H1 (cell line): ENCODE measurements around the gene PRDM5. TPM values are rescaled to one million over a fixed set of nuclear protein-coding genes. Genes with fewer than 3 reads are reported as not detected.

ENCODE experiments used
- CTCF ChIA-PET: fragments of 300-600 bp; sonication (Branson Sonifier 250); formaldehyde crosslinking; loops from one replicate; lab custom pipeline; 2021; ENCODE audit not compliant: partially characterized antibody; lab: Charles Lee
- POLR2A ChIA-PET: fragments of 300-600 bp; sonication (Branson Sonifier 250); formaldehyde crosslinking; loops from one replicate; lab custom pipeline; 2021; ENCODE audit warnings: inconsistent platforms; ENCODE audit not compliant: partially characterized antibody; lab: Charles Lee
- DNase-seq, 2 experiments: peaks; one replicate each; pipeline versions ENCODE4 v3.0.0 to v3.0.0-alpha.2; 2010 to 2022; ENCODE audit warnings: low spot score in 2 of 2, low read depth in 1 of 2, mixed read lengths in 1 of 2
- FAIRE-seq: peaks from 2 replicates; lab custom pipeline; 2011; peaks lifted over from hg19 to GRCh38; lab: Jason Lieb, UNC
- H2AFZ ChIP-seq: 2 replicates; pipeline ENCODE4 v1.8.1; 2012; ENCODE audit warnings: low read length, inconsistent platforms
- H2AK5ac ChIP-seq: 2 replicates; pipeline ENCODE4 v1.6.1; 2013; ENCODE audit warnings: low read depth, low read length
- H2BK120ac ChIP-seq: replicated peaks from 2 replicates; pipeline ENCODE3; 2013; ENCODE audit warnings: low read depth, low read length, inconsistent platforms
- H2BK12ac ChIP-seq: 2 replicates; pipeline ENCODE4 v1.6.1; 2013; ENCODE audit warnings: low read depth, low read length
- H2BK15ac ChIP-seq: 2 replicates; pipeline ENCODE4 v1.6.1; 2013; ENCODE audit warnings: low read length
- H2BK20ac ChIP-seq: 2 replicates; pipeline ENCODE4 v1.6.1; 2013; ENCODE audit warnings: low read length
- H2BK5ac ChIP-seq: 2 replicates; pipeline ENCODE4 v1.6.1; 2013; ENCODE audit warnings: low read depth, low read length
- H3K14ac ChIP-seq: 2 replicates; pipeline ENCODE4 v1.6.1; 2013; ENCODE audit warnings: inconsistent platforms; ENCODE audit not compliant: insufficient read length
- H3K18ac ChIP-seq: 2 replicates; pipeline ENCODE4 v1.6.1; 2013; ENCODE audit warnings: low read length; ENCODE audit errors: extremely low read depth
- H3K23ac ChIP-seq: 2 replicates; pipeline ENCODE4 v1.6.1; 2013; ENCODE audit warnings: inconsistent platforms; ENCODE audit not compliant: insufficient read length
- H3K23me2 ChIP-seq: 2 replicates; pipeline ENCODE4 v1.6.1; 2013; ENCODE audit warnings: low read depth, low read length
- H3K27ac ChIP-seq: 2 replicates; pipeline ENCODE4 v1.6.1; 2011; ENCODE audit warnings: low read depth, low read length, inconsistent platforms
- H3K27me3 ChIP-seq, 4 experiments: replicated peaks in 1 of 4; 1 replicate in 1 of 4; 2 replicates in 3 of 4; pipeline versions ENCODE4 v1.6.1 to v1.8.1; 2011 to 2013; ENCODE audit warnings: low read length in 3 of 4, mild to moderate bottlenecking in 3 of 4, inconsistent platforms in 2 of 4, mixed read lengths in 2 of 4, moderate library complexity in 1 of 4; ENCODE audit not compliant: control insufficient read depth in 3 of 4, insufficient read depth in 3 of 4; ENCODE audit errors: extremely low read depth in 1 of 4
- H3K36me3 ChIP-seq, 4 experiments: 2 replicates each; pipeline versions ENCODE4 v1.6.1 to v1.8.1; 2011 to 2013; ENCODE audit warnings: mild to moderate bottlenecking in 4 of 4, low read length in 3 of 4, moderate library complexity in 2 of 4, control low read depth in 1 of 4, inconsistent platforms in 1 of 4; ENCODE audit not compliant: insufficient read depth in 4 of 4, control insufficient read depth in 2 of 4
- H3K4ac ChIP-seq: replicated peaks from 2 replicates; pipeline ENCODE3; 2013; ENCODE audit warnings: low read length, low read depth, mixed read lengths, inconsistent platforms; ENCODE audit not compliant: insufficient read length
- H3K4me1 ChIP-seq, 4 experiments: replicated peaks in 1 of 4; 1 replicate in 1 of 4; 2 replicates in 3 of 4; pipeline versions ENCODE4 v1.6.1 to v1.8.1; 2011 to 2013; ENCODE audit warnings: low read length in 3 of 4, inconsistent platforms in 2 of 4, mixed read lengths in 1 of 4; ENCODE audit not compliant: insufficient read depth in 4 of 4, control insufficient read depth in 3 of 4
- H3K4me2 ChIP-seq, 2 experiments: 2 replicates each; pipeline versions ENCODE4 v1.6.1 to v1.8.1; 2011 to 2013; ENCODE audit warnings: low read depth in 2 of 2, low read length in 2 of 2, control low read depth in 1 of 2, inconsistent platforms in 1 of 2, mild to moderate bottlenecking in 1 of 2; ENCODE audit not compliant: insufficient read depth in 1 of 2
- H3K4me3 ChIP-seq, 4 experiments: fragments of 200-600, 300-600 bp in 1 of 4; sonication (generic), shearing (Covaris generic), sonication (Bioruptor Twin) in 1 of 4; 2 replicates each; pipeline versions ENCODE4 v1.5.1 to v1.8.1; 2011 to 2016; ENCODE audit warnings: low read length in 4 of 4, low read depth in 3 of 4, control low read depth in 2 of 4, inconsistent platforms in 2 of 4, mild to moderate bottlenecking in 2 of 4, mixed read lengths in 1 of 4, moderate library complexity in 1 of 4; ENCODE audit not compliant: insufficient read depth in 2 of 4; ENCODE audit errors: extremely low read depth in 1 of 4
- H3K56ac ChIP-seq: replicated peaks from 2 replicates; pipeline ENCODE3; 2013; ENCODE audit warnings: low read depth, mild to moderate bottlenecking, mixed read lengths, low read length, inconsistent platforms; ENCODE audit not compliant: insufficient read length
- H3K79me1 ChIP-seq: 2 replicates; pipeline ENCODE4 v1.6.1; 2013; ENCODE audit warnings: low read depth, low read length, control low read depth
- H3K79me2 ChIP-seq, 2 experiments: 2 replicates each; pipeline versions ENCODE4 v1.6.1 to v1.8.1; 2012 to 2013; ENCODE audit warnings: low read length in 2 of 2, mild to moderate bottlenecking in 2 of 2, inconsistent platforms in 1 of 2; ENCODE audit not compliant: insufficient read depth in 2 of 2, control insufficient read depth in 1 of 2
- H3K9ac ChIP-seq, 4 experiments: replicated peaks in 1 of 4; 1 replicate in 1 of 4; 2 replicates in 3 of 4; pipeline versions ENCODE4 v1.6.1 to v1.8.1; 2011 to 2013; ENCODE audit warnings: low read depth in 3 of 4, low read length in 3 of 4, control low read depth in 2 of 4, mild to moderate bottlenecking in 2 of 4, moderate library complexity in 2 of 4, inconsistent platforms in 1 of 4; ENCODE audit errors: extremely low read depth in 1 of 4
- H3K9me3 ChIP-seq, 2 experiments: 2 replicates each; pipeline versions ENCODE4 v1.6.1 to v1.8.1; 2012 to 2013; ENCODE audit warnings: mild to moderate bottlenecking in 2 of 2, moderate library complexity in 2 of 2, control low read depth in 1 of 2, inconsistent platforms in 1 of 2, low read depth in 1 of 2, low read length in 1 of 2, mixed read lengths in 1 of 2; ENCODE audit not compliant: insufficient read depth in 2 of 2
- H4K20me1 ChIP-seq, 2 experiments: replicated peaks in 1 of 2; 2 replicates each; pipeline versions ENCODE3 to v1.8.1; 2011 to 2013; ENCODE audit warnings: inconsistent platforms in 2 of 2, low read length in 2 of 2, mild to moderate bottlenecking in 1 of 2; ENCODE audit not compliant: insufficient read depth in 2 of 2, control insufficient read depth in 1 of 2
- H4K5ac ChIP-seq: 2 replicates; pipeline ENCODE4 v1.6.1; 2013; ENCODE audit warnings: low read length, low read depth, mixed read lengths, inconsistent platforms; ENCODE audit not compliant: insufficient read length
- H4K8ac ChIP-seq: 2 replicates; pipeline ENCODE4 v1.8.0; 2013; ENCODE audit warnings: mild to moderate bottlenecking, moderate library complexity, low read length, inconsistent platforms; ENCODE audit not compliant: insufficient read depth; ENCODE audit errors: extremely low read depth
- H4K91ac ChIP-seq: replicated peaks from 2 replicates; pipeline ENCODE3; 2013; ENCODE audit warnings: low read length, mixed read lengths, inconsistent platforms; ENCODE audit not compliant: insufficient read length
- BACH1 ChIP-seq: IDR thresholded peaks from 2 replicates; pipeline ENCODE4 v1.6.1; 2012; ENCODE audit warnings: low read length, improper control_type of control experiment
- KDM5A ChIP-seq: fragments of 200-600 bp; IDR thresholded peaks from 2 replicates; pipeline ENCODE4 v1.7.1; 2012; ENCODE audit warnings: mild to moderate bottlenecking, low read length, inconsistent platforms, mixed read lengths
- MAFK ChIP-seq: IDR thresholded peaks from 2 replicates; pipeline ENCODE4 v1.6.1; 2012; ENCODE audit warnings: low read depth, mild to moderate bottlenecking, improper control_type of control experiment, low read length
- POLR2AphosphoS5 ChIP-seq: IDR thresholded peaks from 2 replicates; pipeline ENCODE4 v1.6.1; 2011; ENCODE audit warnings: low read depth, low read length
- RFX5 ChIP-seq: IDR thresholded peaks from 2 replicates; pipeline ENCODE4 v1.6.1; 2011; ENCODE audit warnings: low read depth, low read length, improper control_type of control experiment, borderline replicate concordance
- polyA plus RNA-seq, 7 experiments: library from polyadenylated mRNA; depleted of rRNA in 3 of 7; stranded (reverse) in 5 of 7; unstranded in 2 of 7; fragments of >200 nt in 5 of 7; fragments of 200-250 nt in 2 of 7; gene quantifications; 1 replicate in 5 of 7; 2 replicates in 1 of 7; 4 replicates in 1 of 7; pipeline versions ENCODE4 v1.2.1 to v1.2.3, GENCODE V29; 2011 to 2013; ENCODE audit warnings: missing spikeins in 2 of 7, mixed read lengths in 2 of 7
- total RNA-seq: library from RNA; stranded (reverse); fragmentation: NEBNext Ultra II Directional; extraction: Animal tissue kit (Norgen Biotek cat#: 25700); gene quantifications from 2 replicates; pipeline ENCODE4 v1.2.1, GENCODE V29; 2021

PRDM5 gene
- total and polyA plus RNA-seq, 2 of the 8 experiments (the other 6 are each of a cell fraction or from before 2014, with no cell fraction given): 8.2 to 23.4 TPM

DNA sequence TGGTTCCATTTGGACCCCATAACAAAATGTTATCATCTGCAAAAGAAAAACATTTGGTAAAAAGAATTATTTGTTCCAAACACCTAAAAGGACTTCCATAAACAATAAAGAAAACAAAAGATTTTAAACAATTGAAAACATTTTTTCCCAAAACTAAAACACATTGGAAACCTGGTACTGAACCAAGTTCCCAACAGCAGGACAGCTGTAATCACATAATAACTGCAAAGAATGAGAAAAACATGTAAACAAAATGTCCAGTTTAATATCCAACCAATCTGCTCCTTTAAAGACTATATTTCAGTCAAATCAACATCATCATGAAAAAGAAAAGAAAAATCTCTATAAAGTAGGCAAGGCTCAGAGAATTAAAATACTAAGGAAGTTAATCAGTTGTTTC, 36.3 kb downstream of the PRDM5 start:
- Histone ChIP-seq H4K8ac (no peak overlapping the region), H3K4ac (no peak overlapping the region), H4K5ac (no peak overlapping the region), H2BK120ac (no peak overlapping the region), H4K20me1 (no peaks in the 10 kb centered on the region), H3K4me3 (no peak overlapping the region), H3K36me3 (no peaks in the 10 kb centered on the region; a peak in 1 of 8 replicates), H3K27ac (no peak overlapping the region), H3K23ac (no peak overlapping the region), H2BK12ac (no peak overlapping the region), H3K18ac (no peak overlapping the region), H3K4me1 (no peaks in the 10 kb centered on the region), H3K9ac (no peak overlapping the region), H3K14ac (no peak overlapping the region), H4K91ac (no peak overlapping the region), H3K27me3 (no peaks in the 10 kb centered on the region), H3K56ac (no peak overlapping the region), H2BK20ac (no peak overlapping the region), H2BK15ac (no peak overlapping the region), H3K4me2 (no peak overlapping the region), H2AK5ac (no peak overlapping the region), H3K79me2 (no peaks in the 10 kb centered on the region), H3K9me3 (peaks cover 0 to 2% of the 10 kb centered on the region in 2 experiments; a peak in 1 of 4 replicates), H2AFZ (no peak overlapping the region), H3K79me1 (no peaks in the 10 kb centered on the region; the same call in 1 of the 2 replicates), H2BK5ac (no peak overlapping the region), H3K23me2 (no peaks in the 10 kb centered on the region)
- POLR2A ChIA-PET: no interaction called here
- CTCF ChIA-PET: interaction anchor here (1.1 kb wide), 1 partner anchor 12 kb away, joined by 5 read pairs; no protein-coding TSS in a partner anchor
- DNase-seq (no peak), FAIRE-seq (no peak)
- no peak for TF ChIP-seq RFX5
- TF ChIP-seq KDM5A: no peak
- TF ChIP-seq BACH1: no peak
- no peak for TF ChIP-seq POLR2AphosphoS5
- TF ChIP-seq MAFK: no peak
